HG03565 (cell line): ENCODE data around the gene ATG10.

Experiments used
- ATAC-seq: cut with Tn5 transposase; IDR thresholded peaks from one replicate; pipeline ENCODE4 v1.9.1; 2021; ENCODE audit warnings: mild to moderate bottlenecking, moderate library complexity; ENCODE audit not compliant: unreplicated experiment

ATG10 gene

GRCh38 chr5:82160948-82161347, 189.1 kb downstream of the ATG10 start:
- no peak for ATAC-seq

DNA sequence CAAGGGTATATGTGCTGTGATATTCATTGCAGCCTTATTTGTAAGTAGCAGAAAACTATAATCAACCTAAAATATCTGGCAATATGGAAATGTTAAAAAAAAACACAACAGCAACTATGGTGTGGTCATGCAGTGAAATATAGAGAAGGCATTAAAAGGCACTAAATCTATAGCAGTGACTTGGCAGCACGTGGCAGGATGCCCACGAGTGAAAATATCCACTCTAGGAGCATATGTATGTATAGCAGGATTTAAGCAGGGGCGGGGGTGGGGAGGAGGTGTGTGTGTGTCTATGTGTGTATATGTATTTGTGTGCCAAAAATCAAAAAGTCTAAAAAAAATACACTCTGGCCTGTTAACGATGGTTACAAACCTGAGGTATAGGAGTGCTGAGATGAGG, 190.8 kb downstream of the ATG10 start:
- no peak for ATAC-seq

GRCh38 chr5:82163452-82164175, 191.8 kb downstream of the ATG10 start:
- ATAC-seq: no peak

DNA sequence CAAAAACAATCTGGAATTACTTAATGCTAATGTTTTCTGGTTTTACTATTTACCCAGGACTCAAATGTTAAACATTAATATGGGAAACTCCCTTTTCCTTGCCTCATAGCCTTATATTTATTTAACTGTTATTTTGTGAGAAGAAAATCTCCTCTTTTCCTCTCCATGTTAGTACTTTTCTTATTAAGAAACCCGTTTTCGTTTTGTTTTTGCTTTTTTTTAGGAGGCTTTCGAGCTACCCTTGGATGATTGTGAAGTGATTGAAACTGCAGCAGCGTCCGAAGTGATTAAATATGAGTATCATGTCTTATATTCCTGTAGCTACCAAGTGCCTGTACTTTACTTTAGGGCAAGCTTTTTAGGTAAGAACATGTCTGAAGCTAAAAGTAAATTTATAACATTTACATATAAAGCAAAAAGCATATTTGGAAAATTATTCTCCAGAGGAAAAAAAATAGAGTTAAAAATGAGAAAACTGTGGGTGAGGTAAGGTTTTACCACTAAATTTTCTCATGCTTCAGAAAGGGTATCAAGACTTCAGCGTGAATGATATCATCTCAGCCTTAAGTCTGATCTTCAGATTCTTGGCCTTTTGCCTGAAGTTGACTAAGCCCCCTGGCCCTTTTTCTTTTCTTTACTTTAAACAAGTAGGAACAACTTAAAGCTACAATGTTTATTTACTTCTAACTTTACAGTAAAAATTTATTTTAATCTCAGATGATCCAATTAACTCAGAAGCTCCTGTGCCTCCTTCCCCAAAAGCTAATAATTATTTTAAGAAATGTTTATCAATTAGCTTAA, 192.6 kb downstream of the ATG10 start:
- ATAC-seq: no peak

DNA sequence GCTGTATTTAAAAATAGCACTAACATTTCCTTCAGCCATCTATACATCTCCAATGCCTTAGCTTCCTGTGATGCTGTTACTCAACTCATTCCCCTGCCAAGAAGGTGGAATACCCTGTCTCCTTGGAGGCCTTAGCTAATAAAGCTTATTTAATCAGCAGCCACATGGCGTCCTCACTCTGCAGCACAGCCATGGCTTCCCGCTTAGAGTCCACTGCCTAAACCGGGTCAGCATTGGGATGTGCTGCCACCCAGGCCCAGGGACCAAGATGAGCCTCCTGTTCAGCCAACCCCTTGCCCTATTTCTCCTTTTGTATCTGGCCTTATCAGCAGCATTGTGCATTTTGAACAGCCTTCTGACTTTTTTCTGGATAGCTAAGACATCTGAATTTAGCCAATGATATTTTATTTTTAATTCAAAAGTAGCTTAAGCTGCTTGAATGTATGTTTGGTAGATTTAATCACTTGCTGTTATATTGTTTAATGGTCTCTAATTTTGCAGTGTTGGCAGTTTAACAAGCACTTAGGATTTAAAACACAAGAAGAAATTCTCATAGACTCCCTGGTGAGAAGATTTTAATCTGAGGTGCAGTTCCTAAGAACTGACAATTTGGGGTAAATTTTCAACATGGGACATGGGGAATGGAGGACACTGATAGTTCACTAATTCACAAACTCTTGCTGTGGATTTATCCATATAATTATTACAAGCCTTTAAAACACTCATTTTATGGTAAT, 193.3 kb downstream of the ATG10 start:
- ATAC-seq: no peak

GRCh38 chr5:82165740-82166530, 194.1 kb downstream of the ATG10 start:
- ATAC-seq: peak; percentile 88

DNA sequence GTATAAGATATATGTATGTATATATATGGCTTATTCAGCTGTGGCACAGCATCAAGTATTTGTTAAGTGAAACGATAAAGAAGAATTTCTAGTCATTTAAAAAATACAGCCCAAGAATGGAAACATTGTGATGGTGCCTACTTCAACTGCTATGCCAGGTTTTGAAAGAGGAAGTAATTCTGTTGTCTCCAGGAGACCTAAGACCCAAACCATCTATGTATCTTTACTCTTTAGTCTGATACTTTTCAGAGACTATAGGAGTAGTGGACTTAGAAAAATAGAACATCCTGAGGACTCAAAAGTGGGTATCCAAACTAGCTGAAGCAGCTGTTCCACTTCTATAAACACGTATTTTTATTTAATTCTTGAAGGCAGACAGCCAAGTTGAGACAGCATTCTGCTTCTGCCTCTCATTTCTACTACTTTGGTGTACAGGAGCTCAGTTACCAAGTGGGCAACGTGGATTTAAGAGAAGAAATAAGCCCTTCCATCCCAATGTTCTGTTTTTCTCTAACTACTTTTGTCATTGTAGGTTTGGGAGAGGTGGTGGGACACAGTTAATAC, 195.6 kb downstream of the ATG10 start:
- no peak for ATAC-seq

- no peak for ATAC-seq
Observed at GRCh38 chr5:82168294-82168693, 196.5 kb downstream of the ATG10 start.

DNA sequence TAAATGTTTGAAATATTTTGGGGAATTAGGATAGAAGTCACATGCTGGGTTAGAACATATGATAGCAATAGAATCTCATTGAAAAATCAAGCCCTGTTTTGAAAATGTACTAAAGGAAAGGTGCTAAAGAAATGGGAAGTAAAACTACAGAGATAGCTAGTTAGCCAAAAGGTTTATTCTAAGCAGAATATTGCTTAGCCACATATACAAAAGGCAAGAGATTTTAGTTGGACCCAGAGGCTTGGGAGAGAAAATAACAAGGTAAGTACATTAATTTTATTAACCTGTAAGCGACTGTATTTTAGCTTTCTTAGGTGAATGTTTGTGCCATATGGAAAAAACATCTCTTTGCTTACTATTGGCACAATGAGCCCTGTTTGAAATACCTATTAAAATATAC, 198.1 kb downstream of the ATG10 start:
- ATAC-seq: no peak

- ATAC-seq: peak; percentile 99
Observed at GRCh38 chr5:82174128-82174918, 202.5 kb downstream of the ATG10 start.

GRCh38 chr5:82174919-82175219, 203.0 kb downstream of the ATG10 start:
- ATAC-seq: no peak

- no peak for ATAC-seq
Observed at GRCh38 chr5:82176115-82176814, 204.4 kb downstream of the ATG10 start.

- no peak for ATAC-seq
Observed at GRCh38 chr5:82178378-82178777, 206.6 kb downstream of the ATG10 start.

GRCh38 chr5:82182662-82183061, 210.8 kb downstream of the ATG10 start:
- ATAC-seq: no peak

- peak; percentile 56 for ATAC-seq
Observed at GRCh38 chr5:82183828-82184227, 212.0 kb downstream of the ATG10 start.

DNA sequence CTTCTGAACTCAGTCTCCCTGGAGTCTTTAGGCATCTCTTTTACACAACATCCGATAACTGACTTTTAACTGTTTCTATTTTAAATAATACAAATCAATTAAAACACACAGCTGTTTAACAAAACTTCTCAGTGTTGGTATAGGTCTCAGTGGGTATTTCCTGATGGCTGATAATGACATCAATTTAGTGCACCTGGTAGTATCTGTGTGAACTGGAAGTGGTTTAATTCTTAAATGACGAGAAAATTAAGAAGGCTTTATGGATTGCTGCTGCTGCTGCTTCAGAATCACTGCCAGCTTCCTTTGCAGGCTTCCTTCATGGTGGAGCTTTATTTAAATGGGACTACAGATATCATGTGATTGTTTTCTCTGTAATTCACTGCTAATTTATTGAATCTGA, 214.0 kb downstream of the ATG10 start:
- no peak for ATAC-seq

DNA sequence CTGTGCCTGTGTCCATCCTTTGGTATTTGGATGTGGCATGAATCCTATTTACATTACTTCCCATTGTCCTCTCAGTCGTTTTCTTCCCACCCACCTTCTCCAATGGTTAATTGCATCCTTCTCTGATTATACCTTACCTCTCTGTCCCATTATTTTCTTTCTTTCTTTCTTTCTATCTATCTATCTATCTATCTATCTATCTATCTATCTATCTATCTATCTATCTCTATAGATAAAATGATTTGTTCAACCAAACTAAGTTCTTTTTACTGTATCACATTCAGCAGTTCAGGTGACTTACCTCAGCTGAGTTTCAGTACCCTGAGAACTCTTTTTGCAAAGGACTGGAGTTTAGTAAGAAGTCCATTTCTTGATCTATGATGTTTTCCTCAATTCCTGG, 225.7 kb downstream of the ATG10 start:
- ATAC-seq: no peak

DNA sequence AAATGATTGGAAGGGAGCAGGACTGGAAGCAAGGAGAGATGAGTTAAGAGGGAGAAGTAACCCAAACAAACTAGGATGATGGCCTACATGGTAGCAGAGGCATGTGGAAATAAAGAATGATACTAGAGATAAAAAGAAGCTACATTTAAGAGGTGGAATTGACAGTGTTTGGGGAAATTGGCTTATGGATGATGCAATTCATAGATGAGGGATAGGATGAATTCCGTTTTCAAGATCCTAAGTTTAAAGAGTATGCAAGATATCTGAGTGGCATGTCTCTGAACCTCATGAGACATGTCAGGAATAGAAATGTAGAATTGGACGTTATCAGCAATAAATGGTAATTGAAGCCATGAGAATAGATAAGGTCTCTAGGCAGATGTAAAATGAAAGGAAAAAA, 232.7 kb downstream of the ATG10 start:
- ATAC-seq: no peak

DNA sequence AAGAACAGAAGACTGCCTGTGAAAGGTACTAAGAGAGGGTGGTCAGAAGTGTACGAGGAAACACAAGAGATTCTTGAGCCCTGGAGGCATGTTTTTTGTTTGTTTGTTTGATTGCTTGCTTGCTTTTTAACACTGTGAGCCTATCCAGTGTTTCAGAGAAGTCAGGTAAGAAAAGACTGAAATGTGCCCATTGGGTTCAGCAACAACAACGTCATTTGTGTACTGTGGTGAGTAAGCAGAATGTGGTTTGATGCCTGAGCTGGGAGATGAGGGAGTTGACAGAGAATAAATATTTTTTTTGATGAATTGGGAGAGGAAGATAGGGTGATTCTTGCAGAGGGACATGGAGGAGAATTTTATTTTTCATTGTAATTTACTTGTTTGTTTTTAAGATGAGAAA, 233.2 kb downstream of the ATG10 start:
- ATAC-seq: no peak
